Adrenal gland (tissue), 12 donors: Measurements from ENCODE around the gene MAP4K3. TPM values are rescaled to one million over a fixed set of nuclear protein-coding genes. Genes with fewer than 3 reads are reported as not detected.

ENCODE experiments used
- DNase-seq, 7 donors: peaks; one replicate each; pipeline ENCODE4 v3.0.0-alpha.2; 2019 to 2020
- H3K27ac ChIP-seq, 5 donors: fragments of 200-600 bp; sonication (generic) in 4 of 5; 1 replicate in 3 of 5; 2 replicates in 2 of 5; pipeline versions ENCODE4 v1.5.1 to v1.8.0; 2016 to 2020; ENCODE audit warnings: mild to moderate bottlenecking in 1 of 5
- H3K27me3 ChIP-seq: fragments of 200-600 bp; 2 replicates; pipeline ENCODE4 v1.8.0; 2021
- H3K36me3 ChIP-seq, 2 donors: fragments of 200-600 bp; replicated peaks in 1 of 2; 1 replicate in 1 of 2; 2 replicates in 1 of 2; pipeline versions ENCODE4 v1.5.1 to v1.8.0; 2018 to 2022
- H3K4me1 ChIP-seq, 2 donors: fragments of 200-600 bp; replicated peaks in 1 of 2; 1 replicate in 1 of 2; 2 replicates in 1 of 2; pipeline versions ENCODE4 v1.5.1 to v1.8.0; 2018 to 2021
- H3K4me3 ChIP-seq, 4 donors: fragments of 200-600 bp; sonication (generic) in 3 of 4; one replicate each; pipeline ENCODE4 v1.5.1; 2016 to 2018
- H3K9me3 ChIP-seq, 3 donors: fragments of 200-600 bp; sonication (generic) in 1 of 3; replicated peaks in 1 of 3; 1 replicate in 2 of 3; 2 replicates in 1 of 3; pipeline versions ENCODE4 v1.5.1 to v1.8.0; 2016 to 2021
- POLR2A ChIP-seq, 2 donors: fragments of 450-650 bp; IDR thresholded peaks; one replicate each; pipeline ENCODE4 v1.6.1; 2017; ENCODE audit warnings: antibody characterized with exemption in 2 of 2, mild to moderate bottlenecking in 2 of 2, moderate library complexity in 1 of 2
- WGBS, 4 donors: extraction: QIAGEN DNeasy Blood & Tissue Kit in 2 of 4; methylation state at CpG; one replicate each; pipeline versions ENCODE4 v1.1.5 to v1.1.7; 2013 to 2017; 5-methylcytosine and 5-hydroxymethylcytosine counted together
- intact Hi-C, 2 donors: fragments of 100-400 bp; cut with DNase I; formaldehyde crosslinking; loops; one replicate each; pipeline versions ENCODE4 v1.14.1 to v1.15.0; 2022 to 2023
- polyA plus RNA-seq, 3 donors: library from polyadenylated mRNA; stranded (reverse); fragments of 200-250 nt in 2 of 3; fragments of 350-450 nt in 1 of 3; fragmentation: Illumina TruSeq in 1 of 3; extraction: RNeasy Lipid Tissue Mini Kit (QIAGEN cat#74804) in 1 of 3; gene quantifications; one replicate each; pipeline ENCODE4 v1.2.3, GENCODE V29; 2013 to 2014
- total RNA-seq, 9 donors: library from RNA; depleted of rRNA in 4 of 9; stranded (reverse); fragments of >200 nt in 4 of 9; fragments of 120-200 nt in 1 of 9; fragmentation: NEBNext Ultra II Directional in 1 of 9; extraction: Animal tissue kit (Norgen Biotek cat#: 25700) in 1 of 9; gene quantifications; one replicate each; pipeline versions ENCODE4 v1.1.0 to v1.2.4, GENCODE V29; 2013 to 2023
- TF ChIP-seq, protein P1 (sequence below), 6 experiments: fragments of 450-650 bp in 4 of 6; fragments of 200-600 bp in 2 of 6; sonication (generic) in 1 of 6; IDR thresholded peaks; 1 replicate in 5 of 6; 2 replicates in 1 of 6; pipeline versions ENCODE4 v1.5.1 to v1.8.0; 2016 to 2021; ENCODE audit warnings: antibody characterized with exemption in 6 of 6, mild to moderate bottlenecking in 2 of 6, moderate library complexity in 1 of 6
- donor health status: healthy with polysubstance abuse.
- donor health status: Bipolar disorder and iron deficiency.
- donor health status: DM: yes; HTN: yes; CAD: no.
- donor health status: DM: no; HTN: no; CAD: no.
- donor health status: DM: no; HTN: no; CAD: no.
- donor health status: DM: yes; HTN: yes; CAD: no.

The MAP4K3 gene
- total and polyA plus RNA-seq, 12 donors = 15.4 to 79.7 (median 38.8) TPM

- TF ChIP-seq POLR2A (IDR thresholded peaks at IDR 0.05) = no peak
- TF ChIP-seq, protein P1, sequence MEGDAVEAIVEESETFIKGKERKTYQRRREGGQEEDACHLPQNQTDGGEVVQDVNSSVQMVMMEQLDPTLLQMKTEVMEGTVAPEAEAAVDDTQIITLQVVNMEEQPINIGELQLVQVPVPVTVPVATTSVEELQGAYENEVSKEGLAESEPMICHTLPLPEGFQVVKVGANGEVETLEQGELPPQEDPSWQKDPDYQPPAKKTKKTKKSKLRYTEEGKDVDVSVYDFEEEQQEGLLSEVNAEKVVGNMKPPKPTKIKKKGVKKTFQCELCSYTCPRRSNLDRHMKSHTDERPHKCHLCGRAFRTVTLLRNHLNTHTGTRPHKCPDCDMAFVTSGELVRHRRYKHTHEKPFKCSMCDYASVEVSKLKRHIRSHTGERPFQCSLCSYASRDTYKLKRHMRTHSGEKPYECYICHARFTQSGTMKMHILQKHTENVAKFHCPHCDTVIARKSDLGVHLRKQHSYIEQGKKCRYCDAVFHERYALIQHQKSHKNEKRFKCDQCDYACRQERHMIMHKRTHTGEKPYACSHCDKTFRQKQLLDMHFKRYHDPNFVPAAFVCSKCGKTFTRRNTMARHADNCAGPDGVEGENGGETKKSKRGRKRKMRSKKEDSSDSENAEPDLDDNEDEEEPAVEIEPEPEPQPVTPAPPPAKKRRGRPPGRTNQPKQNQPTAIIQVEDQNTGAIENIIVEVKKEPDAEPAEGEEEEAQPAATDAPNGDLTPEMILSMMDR (IDR thresholded peaks at IDR 0.05) = no peak
- no peaks in the 10 kb centered on the region for H3K27me3 ChIP-seq
- no peak overlapping the region for H3K4me3 ChIP-seq
- H3K27ac ChIP-seq = no peak overlapping the region
- H3K4me1 ChIP-seq = peaks cover 0 to 5% of the 10 kb centered on the region in 2 donors
- H3K9me3 ChIP-seq = no peaks in the 10 kb centered on the region
- H3K36me3 ChIP-seq = peaks cover 0 to 12% of the 10 kb centered on the region in 2 donors
- 90 to 93% (median 91%) methylated on average over 3 of the region's 3 CpGs for WGBS, 4 donors
- DNase-seq = no peak
- intact Hi-C loops = no loop called here
These were observed 167.1 kb downstream of the MAP4K3 start for GRCh38 chr2:39269941-39270340.

DNA sequence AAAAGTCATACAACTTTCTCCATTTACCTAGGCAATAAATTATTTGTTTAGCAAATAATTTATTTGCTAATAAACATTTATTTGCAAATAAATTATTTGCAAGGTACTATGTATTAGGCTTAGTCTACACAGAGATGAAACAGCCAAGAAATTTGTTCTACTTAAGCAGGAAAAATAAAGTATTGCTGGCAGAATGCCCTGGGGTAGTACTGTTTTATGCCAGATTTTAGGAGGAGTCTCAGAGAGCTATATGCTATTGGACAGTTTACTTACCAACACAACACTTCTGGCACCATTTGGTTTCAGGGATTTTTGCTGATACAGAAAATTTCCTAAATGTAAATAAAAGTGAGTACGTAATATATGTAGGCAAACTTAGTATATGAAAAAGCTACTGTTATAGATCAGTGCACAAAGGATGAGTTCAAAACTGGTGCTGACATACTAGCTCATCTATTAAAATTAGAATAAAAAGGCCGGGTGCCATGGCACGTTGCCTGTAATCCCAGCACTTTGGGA lies 170.1 kb downstream of the MAP4K3 start:
- H3K4me3 ChIP-seq = no peak overlapping the region
- intact Hi-C loops = no loop called here
- 93 to 97% (median 96%) methylated on average over 3 of the region's 3 CpGs for WGBS, 4 donors
- no peak for TF ChIP-seq POLR2A (IDR thresholded peaks at IDR 0.05)
- TF ChIP-seq, protein P1 (IDR thresholded peaks at IDR 0.05) = no peak
- H3K4me1 ChIP-seq = peaks cover 0 to 5% of the 10 kb centered on the region in 2 donors
- no peaks in the 10 kb centered on the region for H3K27me3 ChIP-seq
- H3K9me3 ChIP-seq = no peaks in the 10 kb centered on the region
- H3K36me3 ChIP-seq = peaks cover 0 to 23% of the 10 kb centered on the region in 2 donors
- DNase-seq = no peak
- H3K27ac ChIP-seq = no peak overlapping the region

GRCh38 chr2:39266139-39266805 lies 170.8 kb downstream of the MAP4K3 start:
- Histone ChIP-seq H3K27me3 (no peaks in the 10 kb centered on the region), H3K36me3 (peaks cover 0 to 17% of the 10 kb centered on the region in 2 donors), H3K27ac (no peak overlapping the region), H3K4me3 (no peak overlapping the region), H3K4me1 (peaks cover 0 to 5% of the 10 kb centered on the region in 2 donors), H3K9me3 (no peaks in the 10 kb centered on the region)
- TF ChIP-seq, protein P1 (IDR thresholded peaks at IDR 0.05) = no peak
- TF ChIP-seq POLR2A (IDR thresholded peaks at IDR 0.05) = no peak
- 63 to 72% (median 66%) methylated on average over 3 of the region's 3 CpGs for WGBS, 4 donors
- no peak for DNase-seq
- intact Hi-C loops = no loop called here

GRCh38 chr2:39265315-39265714 lies 171.8 kb downstream of the MAP4K3 start:
- H3K27me3 ChIP-seq = no peaks in the 10 kb centered on the region
- DNase-seq = no peak
- intact Hi-C loops = no loop called here
- WGBS, 4 donors = 81 to 88% (median 86%) methylated on average over 2 of the region's 2 CpGs
- peaks cover 0 to 25% of the 10 kb centered on the region in 2 donors for H3K36me3 ChIP-seq
- H3K27ac ChIP-seq = no peak overlapping the region
- H3K4me3 ChIP-seq = no peak overlapping the region
- H3K9me3 ChIP-seq = no peaks in the 10 kb centered on the region
- peaks cover 0 to 5% of the 10 kb centered on the region in 2 donors for H3K4me1 ChIP-seq
- no peak for TF ChIP-seq POLR2A (IDR thresholded peaks at IDR 0.05)
- TF ChIP-seq, protein P1 (IDR thresholded peaks at IDR 0.05) = no peak
